GM03348 (cell line): ENCODE data around the gene CLEC3B.
"Not testable (repeated sequence)": the region's sequence is repeated elsewhere in the genome, so short reads cannot be mapped to it uniquely, and the experiment has no call there.

Source experiments
- DNase-seq: peaks from one replicate; pipeline ENCODE4 v3.0.0; 2012; ENCODE audit warnings: low spot score

The CLEC3B gene

GRCh38 chr3:45066109-45066801 lies 40.2 kb downstream of the CLEC3B start:
- no peak for DNase-seq

- DNase-seq, result no peak
Observed at GRCh38 chr3:45067486-45067885, 41.4 kb downstream of the CLEC3B start.

GRCh38 chr3:45067941-45068340 lies 41.8 kb downstream of the CLEC3B start:
- DNase-seq, result no peak

GRCh38 chr3:45071075-45071474 lies 45.0 kb downstream of the CLEC3B start:
- no peak for DNase-seq

GRCh38 chr3:45075821-45076625 lies 49.9 kb downstream of the CLEC3B start:
- DNase-seq, result no peak

GRCh38 chr3:45078256-45078655 lies 52.2 kb downstream of the CLEC3B start:
- not testable (repeated sequence) for DNase-seq

GRCh38 chr3:45078910-45079522 lies 52.9 kb downstream of the CLEC3B start:
- no peak for DNase-seq

GRCh38 chr3:45079715-45080114 lies 53.6 kb downstream of the CLEC3B start:
- no peak for DNase-seq

GRCh38 chr3:45080824-45081223 lies 54.7 kb downstream of the CLEC3B start:
- no peak for DNase-seq

GRCh38 chr3:45081506-45082141 lies 55.5 kb downstream of the CLEC3B start:
- no peak for DNase-seq

- peak; percentile 41 for DNase-seq
Observed at GRCh38 chr3:45082142-45082538, 56.0 kb downstream of the CLEC3B start.

- no peak for DNase-seq
Observed at GRCh38 chr3:45083023-45083422, 56.9 kb downstream of the CLEC3B start.

- no peak for DNase-seq
Observed at GRCh38 chr3:45084361-45084760, 58.3 kb downstream of the CLEC3B start.

- DNase-seq, result peak; percentile 90
Observed at GRCh38 chr3:45084820-45085816, 59.0 kb downstream of the CLEC3B start.
